ENCODE results near the gene TFF3. TPM values are rescaled to one million over a fixed set of nuclear protein-coding genes. Genes with fewer than 3 reads are reported as not detected.

TFF3 gene
- total and polyA plus RNA-seq, 2 donors from 2014 or later = 10.0 to 22.4 TPM

DNA sequence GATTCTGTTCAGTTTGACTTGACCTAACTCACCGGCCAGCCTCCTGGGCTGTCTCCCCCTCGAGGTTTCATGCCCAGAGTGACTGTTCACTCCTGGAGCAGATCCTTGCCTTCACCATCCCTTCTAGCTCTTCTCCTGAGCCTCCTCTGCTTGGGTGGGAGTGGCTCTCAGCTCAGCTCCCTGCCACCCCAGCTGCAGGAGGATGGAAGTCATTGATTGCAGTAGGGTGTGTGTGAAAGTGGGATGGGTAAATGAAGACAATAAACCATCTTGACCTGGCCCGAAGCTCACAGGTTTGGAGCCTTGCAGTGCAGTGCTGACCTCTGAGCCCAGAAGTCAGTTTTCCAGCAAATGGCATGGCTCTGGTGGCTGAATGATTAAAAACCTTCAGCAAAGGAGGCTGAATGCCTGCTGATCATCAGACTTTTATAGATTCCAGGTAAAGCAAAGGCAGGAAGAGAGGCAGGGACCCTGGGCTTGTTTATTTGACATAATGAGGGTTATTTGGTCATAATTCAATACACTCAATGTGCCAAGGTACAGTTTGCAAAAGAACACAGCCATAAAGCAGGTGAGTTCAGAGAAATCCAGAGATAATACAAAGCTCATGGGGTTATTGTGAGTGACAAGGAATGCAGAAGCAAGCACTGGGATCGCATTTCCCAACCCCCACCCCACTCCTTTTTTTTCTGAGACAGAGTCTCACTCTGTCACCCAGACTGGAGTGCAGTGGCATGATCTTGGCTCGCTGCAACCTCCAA lies 17.5 kb upstream of the TFF3 start:
- FAIRE-seq = no peak
- TF ChIP-seq, protein P1, sequence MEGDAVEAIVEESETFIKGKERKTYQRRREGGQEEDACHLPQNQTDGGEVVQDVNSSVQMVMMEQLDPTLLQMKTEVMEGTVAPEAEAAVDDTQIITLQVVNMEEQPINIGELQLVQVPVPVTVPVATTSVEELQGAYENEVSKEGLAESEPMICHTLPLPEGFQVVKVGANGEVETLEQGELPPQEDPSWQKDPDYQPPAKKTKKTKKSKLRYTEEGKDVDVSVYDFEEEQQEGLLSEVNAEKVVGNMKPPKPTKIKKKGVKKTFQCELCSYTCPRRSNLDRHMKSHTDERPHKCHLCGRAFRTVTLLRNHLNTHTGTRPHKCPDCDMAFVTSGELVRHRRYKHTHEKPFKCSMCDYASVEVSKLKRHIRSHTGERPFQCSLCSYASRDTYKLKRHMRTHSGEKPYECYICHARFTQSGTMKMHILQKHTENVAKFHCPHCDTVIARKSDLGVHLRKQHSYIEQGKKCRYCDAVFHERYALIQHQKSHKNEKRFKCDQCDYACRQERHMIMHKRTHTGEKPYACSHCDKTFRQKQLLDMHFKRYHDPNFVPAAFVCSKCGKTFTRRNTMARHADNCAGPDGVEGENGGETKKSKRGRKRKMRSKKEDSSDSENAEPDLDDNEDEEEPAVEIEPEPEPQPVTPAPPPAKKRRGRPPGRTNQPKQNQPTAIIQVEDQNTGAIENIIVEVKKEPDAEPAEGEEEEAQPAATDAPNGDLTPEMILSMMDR (IDR thresholded peaks at IDR 0.05; ENCODE audit: borderline replicate concordance, extremely low read depth, insufficient read depth) = no peak
- Histone ChIP-seq H3K27ac (ENCODE audit: low read depth in 2 of 2, low read length in 2 of 2) (no peak overlapping the region), H3K9me3 (ENCODE audit: control insufficient read depth in 2 of 3, insufficient read depth in 1 of 3, low read length in 3 of 3) (peaks cover 0 to 8% (median 0%) of the 10 kb centered on the region in 3 donors), H3K9ac (ENCODE audit: low read length in 3 of 3) (no peak overlapping the region), H3K36me3 (ENCODE audit: control insufficient read depth in 2 of 3, insufficient read depth in 3 of 3, low read length in 3 of 3) (no peaks in the 10 kb centered on the region), H3K27me3 (ENCODE audit: control insufficient read depth, insufficient read depth, low read length) (no peaks in the 10 kb centered on the region), H3K4me3 (ENCODE audit: low read length in 3 of 3) (no peak overlapping the region), H3K4me1 (ENCODE audit: control insufficient read depth in 2 of 3, insufficient read depth in 2 of 3, low read depth in 1 of 3, low read length in 3 of 3) (peaks cover 0 to 1% (median 0%) of the 10 kb centered on the region in 3 donors)
- no peak for DNase-seq
- intact Hi-C loops (cut with DNase I) = loop anchor here (10.0 kb wide), 1 partner anchor 112 kb away; no protein-coding TSS in a partner anchor

- peaks cover 0 to 8% (median 0%) of the 10 kb centered on the region in 3 donors for H3K9me3 ChIP-seq (ENCODE audit: control insufficient read depth in 2 of 3, insufficient read depth in 1 of 3, low read length in 3 of 3)
- no peaks in the 10 kb centered on the region for H3K4me1 ChIP-seq (ENCODE audit: control insufficient read depth in 2 of 3, insufficient read depth in 2 of 3, low read depth in 1 of 3, low read length in 3 of 3)
- H3K4me3 ChIP-seq (ENCODE audit: low read length in 3 of 3) = no peak overlapping the region
- intact Hi-C loops (cut with DNase I) = loop anchor here (10.0 kb wide), 1 partner anchor 113 kb away; no protein-coding TSS in a partner anchor
- H3K36me3 ChIP-seq (ENCODE audit: control insufficient read depth in 2 of 3, insufficient read depth in 3 of 3, low read length in 3 of 3) = no peaks in the 10 kb centered on the region
- FAIRE-seq (no peak), DNase-seq (no peak)
- no peak overlapping the region for H3K27ac ChIP-seq (ENCODE audit: low read depth in 2 of 2, low read length in 2 of 2)
- TF ChIP-seq, protein P1 (IDR thresholded peaks at IDR 0.05; ENCODE audit: borderline replicate concordance, extremely low read depth, insufficient read depth) = no peak
- H3K27me3 ChIP-seq (ENCODE audit: control insufficient read depth, insufficient read depth, low read length) = no peaks in the 10 kb centered on the region
- no peak overlapping the region for H3K9ac ChIP-seq (ENCODE audit: low read length in 3 of 3)
Measured at GRCh38 chr21:42331660-42332059, 16.5 kb upstream of the TFF3 start.

DNA sequence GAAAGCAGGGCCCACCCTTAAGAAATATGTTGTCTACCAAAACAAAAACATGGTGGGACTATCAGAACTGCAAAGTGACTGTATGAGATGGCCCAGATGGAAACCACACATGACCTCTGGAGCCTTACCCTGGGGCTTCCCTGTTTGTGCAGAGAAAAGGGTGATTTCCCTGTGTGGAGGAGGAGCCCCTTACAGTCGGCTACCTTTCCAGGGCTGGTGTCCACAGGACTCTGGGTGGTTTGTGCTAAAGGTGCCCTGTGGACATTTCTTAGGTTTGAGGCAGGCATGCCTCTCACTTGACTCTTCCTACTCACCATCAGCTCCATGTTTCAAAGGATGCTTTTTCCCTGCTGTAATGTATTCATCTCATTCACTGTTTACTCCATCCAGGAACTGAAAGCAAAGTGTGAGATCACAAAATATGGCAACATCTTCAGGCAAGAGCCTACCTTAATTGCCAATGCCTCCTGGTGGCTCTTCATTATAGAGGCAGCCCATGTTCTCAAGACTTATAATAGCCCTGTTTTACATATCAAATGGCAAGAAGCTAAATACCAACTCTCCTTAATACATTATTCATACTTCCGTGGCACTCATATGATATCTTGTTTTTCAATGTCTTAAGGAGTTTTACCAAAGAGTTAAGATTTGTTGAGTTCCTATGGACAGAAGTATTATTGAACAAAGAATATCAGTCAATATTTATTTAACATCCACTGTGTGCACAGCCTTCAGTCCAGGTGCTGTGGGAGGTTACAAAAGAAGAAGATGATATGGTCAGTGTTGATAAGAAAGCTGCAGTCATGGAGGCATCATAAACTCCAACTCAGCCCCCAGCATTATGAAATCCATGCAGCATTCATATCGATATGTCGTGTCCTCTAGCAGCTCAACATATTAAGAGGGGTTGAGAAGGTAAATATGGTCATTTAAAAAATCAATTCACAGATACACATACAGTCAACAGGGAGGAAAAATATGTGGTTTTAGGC lies 15.5 kb upstream of the TFF3 start:
- intact Hi-C loops (cut with DNase I) = loop anchor here (10.0 kb wide), 1 partner anchor 114 kb away; no protein-coding TSS in a partner anchor
- no peak for FAIRE-seq
- Histone ChIP-seq H3K4me3 (ENCODE audit: low read length in 3 of 3) (no peak overlapping the region), H3K27me3 (ENCODE audit: control insufficient read depth, insufficient read depth, low read length) (no peaks in the 10 kb centered on the region), H3K36me3 (ENCODE audit: control insufficient read depth in 2 of 3, insufficient read depth in 3 of 3, low read length in 3 of 3) (no peaks in the 10 kb centered on the region), H3K27ac (ENCODE audit: low read depth in 2 of 2, low read length in 2 of 2) (no peak overlapping the region), H3K9ac (ENCODE audit: low read length in 3 of 3) (no peak overlapping the region), H3K4me1 (ENCODE audit: control insufficient read depth in 2 of 3, insufficient read depth in 2 of 3, low read depth in 1 of 3, low read length in 3 of 3) (no peaks in the 10 kb centered on the region), H3K9me3 (ENCODE audit: control insufficient read depth in 2 of 3, insufficient read depth in 1 of 3, low read length in 3 of 3) (peaks cover 0 to 9% (median 0%) of the 10 kb centered on the region in 3 donors)
- TF ChIP-seq, protein P1 (IDR thresholded peaks at IDR 0.05; ENCODE audit: borderline replicate concordance, extremely low read depth, insufficient read depth) = no peak
- DNase-seq = no peak

Data from kidney (tissue), 14 donors.